ENCODE results near the gene SLC6A6. TPM values are rescaled to one million over a fixed set of nuclear protein-coding genes. Genes with fewer than 3 reads are reported as not detected.

SLC6A6 gene
- total RNA-seq, 1 experiment from 2014 or later, result 211 TPM

- TF ChIP-seq, protein P1, sequence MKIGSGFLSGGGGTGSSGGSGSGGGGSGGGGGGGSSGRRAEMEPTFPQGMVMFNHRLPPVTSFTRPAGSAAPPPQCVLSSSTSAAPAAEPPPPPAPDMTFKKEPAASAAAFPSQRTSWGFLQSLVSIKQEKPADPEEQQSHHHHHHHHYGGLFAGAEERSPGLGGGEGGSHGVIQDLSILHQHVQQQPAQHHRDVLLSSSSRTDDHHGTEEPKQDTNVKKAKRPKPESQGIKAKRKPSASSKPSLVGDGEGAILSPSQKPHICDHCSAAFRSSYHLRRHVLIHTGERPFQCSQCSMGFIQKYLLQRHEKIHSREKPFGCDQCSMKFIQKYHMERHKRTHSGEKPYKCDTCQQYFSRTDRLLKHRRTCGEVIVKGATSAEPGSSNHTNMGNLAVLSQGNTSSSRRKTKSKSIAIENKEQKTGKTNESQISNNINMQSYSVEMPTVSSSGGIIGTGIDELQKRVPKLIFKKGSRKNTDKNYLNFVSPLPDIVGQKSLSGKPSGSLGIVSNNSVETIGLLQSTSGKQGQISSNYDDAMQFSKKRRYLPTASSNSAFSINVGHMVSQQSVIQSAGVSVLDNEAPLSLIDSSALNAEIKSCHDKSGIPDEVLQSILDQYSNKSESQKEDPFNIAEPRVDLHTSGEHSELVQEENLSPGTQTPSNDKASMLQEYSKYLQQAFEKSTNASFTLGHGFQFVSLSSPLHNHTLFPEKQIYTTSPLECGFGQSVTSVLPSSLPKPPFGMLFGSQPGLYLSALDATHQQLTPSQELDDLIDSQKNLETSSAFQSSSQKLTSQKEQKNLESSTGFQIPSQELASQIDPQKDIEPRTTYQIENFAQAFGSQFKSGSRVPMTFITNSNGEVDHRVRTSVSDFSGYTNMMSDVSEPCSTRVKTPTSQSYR (CRISPR knock-in tag; IDR thresholded peaks at IDR 0.05), result no peak
- no peak for TF ChIP-seq OVOL2 (CRISPR knock-in tag; IDR thresholded peaks at IDR 0.05; ENCODE audit: borderline replicate concordance)
Measured at GRCh38 chr3:14516738-14517345, 114.4 kb downstream of the SLC6A6 start (continued).

- H3K4me1 Mint-ChIP-seq, result no peaks in the 10 kb centered on the region
- DNase-seq (ENCODE audit: low spot score) (no peak), ATAC-seq (no peak)
- ChIA-PET CTCF (interaction anchor here (0.9 to 4.9 kb wide), 4 partner anchors 9 to 314 kb away, joined by 3 to 21 read pairs (median 10); no protein-coding TSS in a partner anchor), POLR2A (no interaction called here)
- no peaks in the 10 kb centered on the region for H3K36me3 Mint-ChIP-seq
- no peaks in the 10 kb centered on the region for H3K27me3 Mint-ChIP-seq (ENCODE audit: low read depth)
- no peaks in the 10 kb centered on the region for H3K9me3 Mint-ChIP-seq
- no peak overlapping the region for H3K27ac Mint-ChIP-seq
- H3K4me3 Mint-ChIP-seq, result no peak overlapping the region
- no peak for TF ChIP-seq ZMAT4 (CRISPR knock-in tag; IDR thresholded peaks at IDR 0.05)
- no peak for TF ChIP-seq SMAD3 (CRISPR knock-in tag; IDR thresholded peaks at IDR 0.05; ENCODE audit: borderline replicate concordance)
- TF ChIP-seq, protein P2, sequence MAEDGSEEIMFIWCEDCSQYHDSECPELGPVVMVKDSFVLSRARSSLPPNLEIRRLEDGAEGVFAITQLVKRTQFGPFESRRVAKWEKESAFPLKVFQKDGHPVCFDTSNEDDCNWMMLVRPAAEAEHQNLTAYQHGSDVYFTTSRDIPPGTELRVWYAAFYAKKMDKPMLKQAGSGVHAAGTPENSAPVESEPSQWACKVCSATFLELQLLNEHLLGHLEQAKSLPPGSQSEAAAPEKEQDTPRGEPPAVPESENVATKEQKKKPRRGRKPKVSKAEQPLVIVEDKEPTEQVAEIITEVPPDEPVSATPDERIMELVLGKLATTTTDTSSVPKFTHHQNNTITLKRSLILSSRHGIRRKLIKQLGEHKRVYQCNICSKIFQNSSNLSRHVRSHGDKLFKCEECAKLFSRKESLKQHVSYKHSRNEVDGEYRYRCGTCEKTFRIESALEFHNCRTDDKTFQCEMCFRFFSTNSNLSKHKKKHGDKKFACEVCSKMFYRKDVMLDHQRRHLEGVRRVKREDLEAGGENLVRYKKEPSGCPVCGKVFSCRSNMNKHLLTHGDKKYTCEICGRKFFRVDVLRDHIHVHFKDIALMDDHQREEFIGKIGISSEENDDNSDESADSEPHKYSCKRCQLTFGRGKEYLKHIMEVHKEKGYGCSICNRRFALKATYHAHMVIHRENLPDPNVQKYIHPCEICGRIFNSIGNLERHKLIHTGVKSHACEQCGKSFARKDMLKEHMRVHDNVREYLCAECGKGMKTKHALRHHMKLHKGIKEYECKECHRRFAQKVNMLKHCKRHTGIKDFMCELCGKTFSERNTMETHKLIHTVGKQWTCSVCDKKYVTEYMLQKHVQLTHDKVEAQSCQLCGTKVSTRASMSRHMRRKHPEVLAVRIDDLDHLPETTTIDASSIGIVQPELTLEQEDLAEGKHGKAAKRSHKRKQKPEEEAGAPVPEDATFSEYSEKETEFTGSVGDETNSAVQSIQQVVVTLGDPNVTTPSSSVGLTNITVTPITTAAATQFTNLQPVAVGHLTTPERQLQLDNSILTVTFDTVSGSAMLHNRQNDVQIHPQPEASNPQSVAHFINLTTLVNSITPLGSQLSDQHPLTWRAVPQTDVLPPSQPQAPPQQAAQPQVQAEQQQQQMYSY (CRISPR knock-in tag; IDR thresholded peaks at IDR 0.05), result 0 out of 2 replicates have a peak, but pooled peaks have one; percentile 11
- TF ChIP-seq, protein P3, sequence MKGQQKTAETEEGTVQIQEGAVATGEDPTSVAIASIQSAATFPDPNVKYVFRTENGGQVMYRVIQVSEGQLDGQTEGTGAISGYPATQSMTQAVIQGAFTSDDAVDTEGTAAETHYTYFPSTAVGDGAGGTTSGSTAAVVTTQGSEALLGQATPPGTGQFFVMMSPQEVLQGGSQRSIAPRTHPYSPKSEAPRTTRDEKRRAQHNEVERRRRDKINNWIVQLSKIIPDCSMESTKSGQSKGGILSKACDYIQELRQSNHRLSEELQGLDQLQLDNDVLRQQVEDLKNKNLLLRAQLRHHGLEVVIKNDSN (CRISPR knock-in tag; IDR thresholded peaks at IDR 0.05), result no peak
Measured at GRCh38 chr3:14517601-14518431, 115.4 kb downstream of the SLC6A6 start.

- ATAC-seq, result no peak
- CTCF ChIA-PET, result interaction anchor here (3.1 to 4.9 kb wide), 2 partner anchors 9 to 30 kb away, joined by 15 to 21 read pairs; no protein-coding TSS in a partner anchor
- TF ChIP-seq ZNF317 (CRISPR knock-in tag; IDR thresholded peaks at IDR 0.05; ENCODE audit: borderline replicate concordance, low read depth) (no peak), ZNF232 (CRISPR knock-in tag; IDR thresholded peaks at IDR 0.05) (no peak), ZBTB43 (CRISPR knock-in tag; IDR thresholded peaks at IDR 0.05) (no peak), JAZF1 (CRISPR knock-in tag; IDR thresholded peaks at IDR 0.05) (no peak), NFE2L1 (CRISPR knock-in tag; IDR thresholded peaks at IDR 0.05) (no peak), GTF2I (CRISPR knock-in tag; conservative IDR thresholded peaks at IDR 0.05) (no peak)
- TF ChIP-seq, protein P4, sequence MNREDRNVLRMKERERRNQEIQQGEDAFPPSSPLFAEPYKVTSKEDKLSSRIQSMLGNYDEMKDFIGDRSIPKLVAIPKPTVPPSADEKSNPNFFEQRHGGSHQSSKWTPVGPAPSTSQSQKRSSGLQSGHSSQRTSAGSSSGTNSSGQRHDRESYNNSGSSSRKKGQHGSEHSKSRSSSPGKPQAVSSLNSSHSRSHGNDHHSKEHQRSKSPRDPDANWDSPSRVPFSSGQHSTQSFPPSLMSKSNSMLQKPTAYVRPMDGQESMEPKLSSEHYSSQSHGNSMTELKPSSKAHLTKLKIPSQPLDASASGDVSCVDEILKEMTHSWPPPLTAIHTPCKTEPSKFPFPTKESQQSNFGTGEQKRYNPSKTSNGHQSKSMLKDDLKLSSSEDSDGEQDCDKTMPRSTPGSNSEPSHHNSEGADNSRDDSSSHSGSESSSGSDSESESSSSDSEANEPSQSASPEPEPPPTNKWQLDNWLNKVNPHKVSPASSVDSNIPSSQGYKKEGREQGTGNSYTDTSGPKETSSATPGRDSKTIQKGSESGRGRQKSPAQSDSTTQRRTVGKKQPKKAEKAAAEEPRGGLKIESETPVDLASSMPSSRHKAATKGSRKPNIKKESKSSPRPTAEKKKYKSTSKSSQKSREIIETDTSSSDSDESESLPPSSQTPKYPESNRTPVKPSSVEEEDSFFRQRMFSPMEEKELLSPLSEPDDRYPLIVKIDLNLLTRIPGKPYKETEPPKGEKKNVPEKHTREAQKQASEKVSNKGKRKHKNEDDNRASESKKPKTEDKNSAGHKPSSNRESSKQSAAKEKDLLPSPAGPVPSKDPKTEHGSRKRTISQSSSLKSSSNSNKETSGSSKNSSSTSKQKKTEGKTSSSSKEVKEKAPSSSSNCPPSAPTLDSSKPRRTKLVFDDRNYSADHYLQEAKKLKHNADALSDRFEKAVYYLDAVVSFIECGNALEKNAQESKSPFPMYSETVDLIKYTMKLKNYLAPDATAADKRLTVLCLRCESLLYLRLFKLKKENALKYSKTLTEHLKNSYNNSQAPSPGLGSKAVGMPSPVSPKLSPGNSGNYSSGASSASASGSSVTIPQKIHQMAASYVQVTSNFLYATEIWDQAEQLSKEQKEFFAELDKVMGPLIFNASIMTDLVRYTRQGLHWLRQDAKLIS (CRISPR knock-in tag; IDR thresholded peaks at IDR 0.05; ENCODE audit: borderline replicate concordance), result no peak
Measured at GRCh38 chr3:14518432-14518802, 116.0 kb downstream of the SLC6A6 start.

More at GRCh38 chr3:14518432-14518802, 116.0 kb downstream of the SLC6A6 start:
- no peaks in the 10 kb centered on the region for H3K36me3 Mint-ChIP-seq
- H3K27ac Mint-ChIP-seq, result no peak overlapping the region
- no peaks in the 10 kb centered on the region for H3K27me3 Mint-ChIP-seq (ENCODE audit: low read depth)
- H3K9me3 Mint-ChIP-seq, result no peaks in the 10 kb centered on the region
- POLR2A ChIA-PET, result no interaction called here
- H3K4me1 Mint-ChIP-seq, result 0 out of 2 replicates have a peak, but pooled peaks cover 3% of the 10 kb centered on the region
- H3K4me3 Mint-ChIP-seq, result no peak overlapping the region
- no peak for DNase-seq (ENCODE audit: low spot score)
